ENCODE measurements around the gene ITPR1.

- TF ChIP-seq EZH2phosphoT487 (IDR thresholded peaks at IDR 0.05; ENCODE audit: insufficient read depth, low read depth) (no peak), EZH2 (IDR thresholded peaks at IDR 0.05; ENCODE audit: insufficient read depth, poor library complexity, severe bottlenecking) (no peak)
Measured at GRCh38 chr3:4889896-4890295, 396.7 kb downstream of the ITPR1 start.
